ENCODE measurements around the gene SLC7A11.

DNA sequence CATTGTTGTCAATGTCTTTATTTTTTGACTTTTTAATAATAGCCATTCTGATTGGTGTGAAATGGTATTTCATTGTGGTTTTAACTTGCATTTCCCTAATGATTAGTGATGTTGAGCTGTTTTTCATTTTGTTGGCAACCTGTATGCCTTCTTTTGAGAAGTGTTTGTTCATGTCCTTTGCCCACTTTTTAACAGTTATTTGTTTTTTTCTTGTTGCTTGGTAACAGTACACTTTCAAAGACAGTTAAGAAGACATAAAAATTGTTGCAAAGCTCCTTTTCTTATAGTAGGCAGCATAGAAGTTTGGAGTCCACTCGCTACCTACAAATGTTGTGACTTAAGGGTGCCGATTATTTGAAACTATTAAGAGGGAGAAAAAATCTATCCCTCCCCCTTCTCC, 48.7 kb upstream of the SLC7A11 start:
- TF ChIP-seq, protein P1, sequence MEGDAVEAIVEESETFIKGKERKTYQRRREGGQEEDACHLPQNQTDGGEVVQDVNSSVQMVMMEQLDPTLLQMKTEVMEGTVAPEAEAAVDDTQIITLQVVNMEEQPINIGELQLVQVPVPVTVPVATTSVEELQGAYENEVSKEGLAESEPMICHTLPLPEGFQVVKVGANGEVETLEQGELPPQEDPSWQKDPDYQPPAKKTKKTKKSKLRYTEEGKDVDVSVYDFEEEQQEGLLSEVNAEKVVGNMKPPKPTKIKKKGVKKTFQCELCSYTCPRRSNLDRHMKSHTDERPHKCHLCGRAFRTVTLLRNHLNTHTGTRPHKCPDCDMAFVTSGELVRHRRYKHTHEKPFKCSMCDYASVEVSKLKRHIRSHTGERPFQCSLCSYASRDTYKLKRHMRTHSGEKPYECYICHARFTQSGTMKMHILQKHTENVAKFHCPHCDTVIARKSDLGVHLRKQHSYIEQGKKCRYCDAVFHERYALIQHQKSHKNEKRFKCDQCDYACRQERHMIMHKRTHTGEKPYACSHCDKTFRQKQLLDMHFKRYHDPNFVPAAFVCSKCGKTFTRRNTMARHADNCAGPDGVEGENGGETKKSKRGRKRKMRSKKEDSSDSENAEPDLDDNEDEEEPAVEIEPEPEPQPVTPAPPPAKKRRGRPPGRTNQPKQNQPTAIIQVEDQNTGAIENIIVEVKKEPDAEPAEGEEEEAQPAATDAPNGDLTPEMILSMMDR (IDR thresholded peaks at IDR 0.05): no peak
- TF ChIP-seq EP300 (IDR thresholded peaks at IDR 0.05; ENCODE audit: low read depth) (no peak), POLR2A (IDR thresholded peaks at IDR 0.05) (no peak)
